HepG2 (cell line): ENCODE results near the gene STRADA. TPM values are rescaled to one million over a fixed set of nuclear protein-coding genes. Genes with fewer than 3 reads are reported as not detected.

Experiments used
- AGO2 ChIP-seq: fragments of 200-400 bp; formaldehyde crosslinking; optimal IDR thresholded peaks from 2 replicates; pipeline ENCODE3; 2017; ENCODE audit warnings: mild to moderate bottlenecking, low read depth, low read length, moderate library complexity
- CBX5 ChIP-seq: sonication (generic); formaldehyde crosslinking; IDR thresholded peaks from 2 replicates; pipeline ENCODE4 v1.4.0; 2020; ENCODE audit warnings: missing genetic modification reagents, borderline replicate concordance
- CSRNP1 ChIP-seq: sonication (generic); formaldehyde crosslinking; IDR thresholded peaks from 2 replicates; pipeline ENCODE4 v1.8.1; 2023; ENCODE audit warnings: mild to moderate bottlenecking, missing genetic modification reagents
- DBP ChIP-seq: sonication (generic); formaldehyde crosslinking; IDR thresholded peaks from 2 replicates; pipeline ENCODE4 v1.4.0; 2020; ENCODE audit warnings: missing genetic modification reagents; ENCODE audit errors: not compliant biosample characterization
- DPF2 ChIP-seq: sonication (generic); formaldehyde crosslinking; IDR thresholded peaks from 2 replicates; pipeline ENCODE4 v1.4.0; 2020; ENCODE audit warnings: mild to moderate bottlenecking, low read depth, missing genetic modification reagents, borderline replicate concordance
- KDM6A ChIP-seq: IDR thresholded peaks from 2 replicates; pipeline ENCODE4 v1.6.1; 2016; ENCODE audit warnings: low read depth
- MAF1 ChIP-seq: sonication (generic); formaldehyde crosslinking; IDR thresholded peaks from 2 replicates; pipeline ENCODE4 v1.5.0; 2020; ENCODE audit warnings: missing genetic modification reagents, borderline replicate concordance
- MBNL3 ChIP-seq: fragments of 250-450 bp; sonication (Bioruptor Pico); conservative IDR thresholded peaks from 2 replicates; pipeline ENCODE4 v1.8.0; 2022; ENCODE audit warnings: mild to moderate bottlenecking, inconsistent platforms
- NR1H2 ChIP-seq: sonication (generic); formaldehyde crosslinking; IDR thresholded peaks from 2 replicates; pipeline ENCODE4 v1.8.1; 2022; ENCODE audit warnings: low read depth, missing genetic modification reagents, borderline replicate concordance
- POLR2A ChIP-seq, 2 experiments: IDR thresholded peaks; 2 replicates each; pipeline ENCODE4 v1.6.1; 2011; ENCODE audit warnings: low read depth in 2 of 2, low read length in 2 of 2, mild to moderate bottlenecking in 1 of 2, moderate library complexity in 1 of 2; ENCODE audit not compliant: insufficient read depth in 1 of 2
- POLR2AphosphoS2 ChIP-seq: IDR thresholded peaks from 2 replicates; pipeline ENCODE4 v1.6.1; 2011; ENCODE audit warnings: low read depth, low read length, improper control_type of control experiment
- RBM22 ChIP-seq: fragments of 200-400 bp; formaldehyde crosslinking; optimal IDR thresholded peaks from 2 replicates; pipeline ENCODE3; 2017; ENCODE audit warnings: mild to moderate bottlenecking, low read length, moderate library complexity
- TBX3 ChIP-seq: fragments of 450-650 bp; IDR thresholded peaks from 2 replicates; pipeline ENCODE4 v1.6.1; 2017; ENCODE audit warnings: antibody characterized with exemption, mild to moderate bottlenecking, inconsistent platforms, borderline replicate concordance
- TOE1 ChIP-seq: sonication (generic); formaldehyde crosslinking; IDR thresholded peaks from 2 replicates; pipeline ENCODE4 v1.4.0; 2020; ENCODE audit warnings: mild to moderate bottlenecking, missing genetic modification reagents
- ZBTB1 ChIP-seq: sonication (generic); formaldehyde crosslinking; IDR thresholded peaks from 2 replicates; pipeline ENCODE4 v1.4.0; 2020; ENCODE audit warnings: missing genetic modification reagents, borderline replicate concordance
- ZBTB2 ChIP-seq: sonication (generic); formaldehyde crosslinking; IDR thresholded peaks from 2 replicates; pipeline ENCODE4 v1.8.0; 2022; ENCODE audit warnings: low read depth, missing genetic modification reagents
- ZBTB3 ChIP-seq: sonication (generic); formaldehyde crosslinking; IDR thresholded peaks from 2 replicates; pipeline ENCODE4 v1.4.0; 2020; ENCODE audit warnings: low read depth, mild to moderate bottlenecking, moderate library complexity, missing genetic modification reagents, borderline replicate concordance
- ZNF513 ChIP-seq: sonication (generic); formaldehyde crosslinking; conservative IDR thresholded peaks from 2 replicates; pipeline ENCODE4 v1.5.0; 2020; ENCODE audit warnings: missing genetic modification reagents
- ZNF567 ChIP-seq: sonication (generic); formaldehyde crosslinking; IDR thresholded peaks from 2 replicates; pipeline ENCODE4 v1.8.1; 2023; ENCODE audit warnings: mild to moderate bottlenecking, missing genetic modification reagents, borderline replicate concordance
- ZNF580 ChIP-seq: IDR thresholded peaks from 2 replicates; pipeline ENCODE4 v1.6.1; 2016; ENCODE audit warnings: low read depth, borderline replicate concordance
- ZNF703 ChIP-seq: sonication (generic); formaldehyde crosslinking; IDR thresholded peaks from 2 replicates; pipeline ENCODE4 v1.5.1; 2020; ENCODE audit warnings: missing genetic modification reagents, mild to moderate bottlenecking, moderate library complexity, borderline replicate concordance
- ZNF841 ChIP-seq: sonication (generic); formaldehyde crosslinking; IDR thresholded peaks from 2 replicates; pipeline ENCODE4 v1.8.1; 2023; ENCODE audit warnings: missing genetic modification reagents, borderline replicate concordance
- polyA plus RNA-seq, 8 experiments: library from polyadenylated mRNA; depleted of rRNA in 3 of 8; stranded (reverse) in 7 of 8; unstranded in 1 of 8; fragments of >200 nt; fragmentation: Illumina TruSeq in 4 of 8; extraction: Trizol in 4 of 8; gene quantifications; 2 replicates each; pipeline versions ENCODE4 v1.2.1 to v1.2.3, GENCODE V29; 2011 to 2016; ENCODE audit warnings: low read depth in 4 of 8, missing spikeins in 1 of 8, mixed read lengths in 1 of 8; ENCODE audit not compliant: insufficient read depth in 1 of 8
- total RNA-seq, 5 experiments: library from RNA; depleted of rRNA; stranded (reverse); fragments of >200 nt; fragmentation: Illumina TruSeq; extraction: Trizol; gene quantifications; 2 replicates each; pipeline ENCODE4 v1.2.3, GENCODE V29; 2016; ENCODE audit warnings: low read depth in 1 of 5
- TF ChIP-seq, protein P1 (sequence below): IDR thresholded peaks from 2 replicates; pipeline ENCODE4 v1.6.1; 2016

The STRADA gene
- total and polyA plus RNA-seq, 2 of the 13 experiments (the other 11 are each of a cell fraction or from before 2014, with no cell fraction given): 17.6 to 17.9 TPM

DNA sequence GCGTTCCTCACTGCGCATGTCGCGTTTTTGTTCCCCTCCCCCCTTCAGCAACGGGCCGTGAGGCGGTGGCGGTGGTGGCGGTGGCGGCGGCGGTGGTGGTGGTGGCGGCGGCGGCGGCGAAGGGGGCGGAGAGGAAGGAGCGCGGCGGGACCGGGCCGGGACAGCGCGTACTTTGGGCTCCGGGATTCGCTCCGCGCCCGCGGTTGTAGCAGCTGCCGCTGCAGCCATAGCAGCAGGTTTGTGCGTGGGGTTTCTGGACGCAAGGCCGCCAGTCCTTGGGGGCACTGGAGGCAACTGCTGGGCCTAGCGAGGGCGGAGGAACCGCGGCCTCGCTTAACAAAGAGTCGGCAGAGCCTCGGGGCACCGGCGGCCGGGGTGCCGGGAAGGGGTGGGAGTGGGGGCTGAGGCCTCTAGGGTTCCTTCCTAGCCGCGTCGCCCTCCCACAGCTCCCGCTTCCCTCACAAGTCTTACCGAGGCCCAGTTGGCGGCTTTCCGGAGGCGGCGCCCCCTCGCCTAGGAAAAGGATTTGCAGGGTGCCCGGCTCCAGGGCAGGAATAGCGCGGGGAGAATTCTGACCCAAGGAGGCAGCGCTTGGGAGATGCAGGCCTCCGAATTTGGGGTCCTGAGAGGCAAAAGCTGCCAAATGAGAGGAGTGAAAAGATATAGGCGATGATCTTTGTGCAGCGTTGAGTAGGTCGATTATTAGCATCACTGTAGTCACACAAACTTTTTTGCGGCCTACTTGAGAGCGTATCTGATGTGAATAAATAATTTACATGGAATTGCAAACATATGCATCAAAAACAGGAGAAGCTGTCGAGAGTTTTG lies 32.8 kb upstream of the STRADA start, which contains the start of gene DDX42 (continued):
- TF ChIP-seq AGO2 (peak; percentile 65), CBX5 (no peak; the same call in 1 of the 2 replicates), NR1H2 (CRISPR knock-in tag) (0 out of 2 replicates have a peak, but pooled peaks have one; percentile 32), TBX3 (no peak), CSRNP1 (CRISPR knock-in tag) (0 out of 2 replicates have a peak, but pooled peaks have one; percentile 69), POLR2A (IDR thresholded peaks at IDR 0.05; ENCODE audit: insufficient read depth in 1 of 2, low read depth in 2 of 2, low read length in 2 of 2) (no peak), RBM22 (peak; percentile 27), DPF2 (no peak), ZNF567 (CRISPR knock-in tag) (no peak), ZBTB3 (CRISPR knock-in tag) (no peak), KDM6A (CRISPR knock-in tag) (peak; percentile 18; the same call in 1 of the 2 replicates), MAF1 (no peak), ZNF703 (CRISPR knock-in tag) (no peak), ZNF580 (CRISPR knock-in tag) (no peak), DBP (CRISPR knock-in tag) (no peak), ZNF841 (CRISPR knock-in tag) (0 out of 2 replicates have a peak, but pooled peaks have one; percentile 43), POLR2AphosphoS2 (no peak), ZNF513 (CRISPR knock-in tag) (no peak), MBNL3 (no peak), TOE1 (CRISPR knock-in tag) (no peak), ZBTB1 (CRISPR knock-in tag) (no peak), ZBTB2 (CRISPR knock-in tag) (peak; percentile 61; the same call in 1 of the 2 replicates)
- TF ChIP-seq, protein P1, sequence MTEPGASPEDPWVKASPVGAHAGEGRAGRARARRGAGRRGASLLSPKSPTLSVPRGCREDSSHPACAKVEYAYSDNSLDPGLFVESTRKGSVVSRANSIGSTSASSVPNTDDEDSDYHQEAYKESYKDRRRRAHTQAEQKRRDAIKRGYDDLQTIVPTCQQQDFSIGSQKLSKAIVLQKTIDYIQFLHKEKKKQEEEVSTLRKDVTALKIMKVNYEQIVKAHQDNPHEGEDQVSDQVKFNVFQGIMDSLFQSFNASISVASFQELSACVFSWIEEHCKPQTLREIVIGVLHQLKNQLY (CRISPR knock-in tag): no peak
